MCF 10A (cell line): ENCODE results near the gene KDM4B. TPM values are rescaled to one million over a fixed set of nuclear protein-coding genes. Genes with fewer than 3 reads are reported as not detected.
A peak's percentile ranks its signal among the peaks of the same experiment; 100 is the strongest.

Experiments used
- BruUV-seq: library from RNA; stranded (reverse); fragments of 400-500 nt; replicated peaks from 2 replicates; lab custom pipeline; 2021; lab: Mats Ljungman, UMichigan
- CTCF ChIA-PET: fragments of 300-600 bp; sonication (Branson Sonifier 250); formaldehyde crosslinking; extraction: SDS; loops from one replicate; lab custom pipeline; 2021; ENCODE audit warnings: antibody characterized with exemption, inconsistent platforms; lab: Yijun Ruan, JAX
- POLR2A ChIA-PET: fragments of 300-600, 350-650 bp; sonication (Branson Sonifier 250); formaldehyde crosslinking; extraction: SDS; loops from one replicate; lab custom pipeline; 2020; ENCODE audit warnings: antibody characterized with exemption, inconsistent platforms; lab: Yijun Ruan, JAX
- DNase-seq: peaks from one replicate; pipeline ENCODE4 v3.0.0-alpha.2; 2018; ENCODE audit not compliant: unreplicated experiment
- H3K27ac Mint-ChIP-seq: one replicate; pipeline ENCODE4 v1.8.0; 2022; ENCODE audit warnings: mild to moderate bottlenecking, low read depth, mixed read lengths; ENCODE audit not compliant: unreplicated experiment
- H3K27me3 Mint-ChIP-seq: one replicate; pipeline ENCODE4 v1.8.0; 2022; ENCODE audit warnings: mixed read lengths; ENCODE audit not compliant: insufficient read depth, unreplicated experiment
- H3K36me3 Mint-ChIP-seq: one replicate; pipeline ENCODE4 v1.8.0; 2022; ENCODE audit warnings: mild to moderate bottlenecking, moderate library complexity, mixed read lengths; ENCODE audit not compliant: insufficient read depth, unreplicated experiment
- H3K4me1 Mint-ChIP-seq: one replicate; pipeline ENCODE4 v1.8.0; 2022; ENCODE audit warnings: mixed read lengths; ENCODE audit not compliant: insufficient read depth, unreplicated experiment
- H3K4me3 Mint-ChIP-seq: one replicate; pipeline ENCODE4 v1.8.0; 2022; ENCODE audit warnings: mild to moderate bottlenecking, moderate library complexity, mixed read lengths; ENCODE audit not compliant: unreplicated experiment
- H3K9me3 Mint-ChIP-seq: one replicate; pipeline ENCODE4 v1.8.0; 2022; ENCODE audit warnings: mixed read lengths; ENCODE audit not compliant: unreplicated experiment
- CTCF ChIP-seq: fragments of 200-600 bp; IDR thresholded peaks from one replicate; pipeline ENCODE4 v1.8.0; 2022; ENCODE audit warnings: antibody characterized with exemption, mild to moderate bottlenecking; ENCODE audit not compliant: unreplicated experiment
- intact Hi-C: fragments of 100-400 bp; cut with micrococcal nuclease; formaldehyde crosslinking; loops from 2 replicates; pipeline ENCODE4 v1.14.1; 2022
- total RNA-seq: library from RNA; stranded (reverse); gene quantifications from 2 replicates; pipeline ENCODE4 v1.2.3, GENCODE V29; 2022

Gene KDM4B
- total RNA-seq, 1 experiment from 2014 or later, result 34.4 TPM

- H3K27me3 Mint-ChIP-seq, result no peaks in the 10 kb centered on the region
- no peak for TF ChIP-seq CTCF
- H3K27ac Mint-ChIP-seq, result no peak overlapping the region
- ChIA-PET CTCF (interaction anchor here (0.6 kb wide), 1 partner anchor 286 kb away, joined by 4 read pairs; no protein-coding TSS in a partner anchor), POLR2A (no interaction called here)
- no peaks in the 10 kb centered on the region for H3K9me3 Mint-ChIP-seq
- no peaks in the 10 kb centered on the region for H3K4me1 Mint-ChIP-seq
- no peak overlapping the region for H3K4me3 Mint-ChIP-seq
- BruUV-seq, result no TSS peak
- intact Hi-C loops, result no loop called here
- no peaks in the 10 kb centered on the region for H3K36me3 Mint-ChIP-seq
- peak; percentile 28 for DNase-seq
Observed at GRCh38 chr19:5183616-5184015, 214.7 kb downstream of the KDM4B start.

- CTCF ChIA-PET, result no interaction called here
- no peaks in the 10 kb centered on the region for H3K4me1 Mint-ChIP-seq
Observed at GRCh38 chr19:5184930-5185329, 216.0 kb downstream of the KDM4B start.

GRCh38 chr19:5186293-5187050 lies 217.6 kb downstream of the KDM4B start:
- no peaks in the 10 kb centered on the region for H3K9me3 Mint-ChIP-seq
- intact Hi-C loops, result no loop called here
- no peaks in the 10 kb centered on the region for H3K4me1 Mint-ChIP-seq
- CTCF ChIA-PET, result no interaction called here
- DNase-seq, result peak; percentile 31
- no peak overlapping the region for H3K27ac Mint-ChIP-seq
- no peak overlapping the region for H3K4me3 Mint-ChIP-seq
- no TSS peak for BruUV-seq
- no peak for TF ChIP-seq CTCF
- H3K36me3 Mint-ChIP-seq, result no peaks in the 10 kb centered on the region
- H3K27me3 Mint-ChIP-seq, result no peaks in the 10 kb centered on the region
- POLR2A ChIA-PET, result no interaction called here

More at GRCh38 chr19:5184930-5185329, 216.0 kb downstream of the KDM4B start:
- Mint-ChIP-seq H3K9me3 (no peaks in the 10 kb centered on the region), H3K36me3 (no peaks in the 10 kb centered on the region), H3K27ac (no peak overlapping the region), H3K27me3 (no peaks in the 10 kb centered on the region), H3K4me3 (no peak overlapping the region)
- DNase-seq, result no peak
- BruUV-seq, result no TSS peak
- intact Hi-C loops, result no loop called here
- no peak for TF ChIP-seq CTCF
- POLR2A ChIA-PET, result no interaction called here

DNA sequence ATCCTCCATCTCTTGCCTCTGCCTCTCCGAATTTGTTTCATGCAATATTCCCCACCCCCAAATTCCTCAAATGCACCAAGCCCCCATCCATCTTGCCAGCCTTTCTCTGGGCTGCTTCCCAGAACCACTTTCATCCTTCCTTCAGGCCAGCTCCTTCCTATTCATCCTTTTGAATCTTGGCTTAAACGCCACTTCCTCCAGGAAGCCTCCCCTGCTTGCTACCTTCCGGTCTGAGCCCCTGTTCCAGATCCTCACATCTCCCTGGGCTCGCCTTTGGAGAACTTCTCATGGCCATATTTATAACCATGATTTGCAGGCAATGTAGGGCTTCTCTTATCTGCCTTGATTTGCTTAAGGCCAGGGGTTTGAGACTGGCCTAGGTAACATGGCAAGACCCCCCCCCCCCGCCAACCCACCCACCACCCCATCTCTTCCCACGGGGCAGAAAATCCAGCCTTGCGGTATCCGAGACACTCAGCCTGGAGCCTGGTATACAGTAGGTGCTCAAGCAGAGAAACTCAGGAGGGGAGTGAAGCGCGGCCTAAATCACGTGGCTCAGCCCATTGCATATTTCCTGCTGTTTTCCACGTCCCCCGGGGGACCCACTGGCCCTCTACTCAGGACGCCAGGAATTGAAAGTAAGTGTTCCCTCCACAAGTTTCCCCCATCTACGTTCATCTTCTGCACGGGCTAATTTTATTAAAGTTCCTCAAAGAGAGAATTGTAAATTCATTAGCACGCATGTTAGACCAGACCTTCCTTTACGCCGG lies 219.8 kb downstream of the KDM4B start:
- Mint-ChIP-seq H3K27me3 (no peaks in the 10 kb centered on the region), H3K9me3 (no peaks in the 10 kb centered on the region), H3K27ac (no peak overlapping the region), H3K36me3 (no peaks in the 10 kb centered on the region), H3K4me1 (no peaks in the 10 kb centered on the region), H3K4me3 (no peak overlapping the region)
- no TSS peak for BruUV-seq
- ChIA-PET POLR2A (interaction anchor here (0.6 kb wide), 1 partner anchor 501 kb away, joined by 3 read pairs; the partner anchor contains the start of gene RPL36), CTCF (no interaction called here)
- no peak for DNase-seq
- intact Hi-C loops, result no loop called here
- no peak for TF ChIP-seq CTCF
